ENCODE results near the gene DOP1B. TPM values are rescaled to one million over a fixed set of nuclear protein-coding genes. Genes with fewer than 3 reads are reported as not detected.

The DOP1B gene
- total and polyA plus RNA-seq, 2 of the 4 experiments (the other 2 are of a cell fraction) = 8.8 to 13.0 TPM

GRCh38 chr21:36178349-36178748 is 21.7 kb downstream of the DOP1B start:
- Histone ChIP-seq H3K4me1 (ENCODE audit: control insufficient read depth, insufficient read depth, low read length) (no peaks in the 10 kb centered on the region), H4K8ac (ENCODE audit: low read depth in 2 of 2, low read length in 2 of 2) (no peak overlapping the region), H2BK20ac (ENCODE audit: low read depth, low read length) (no peak overlapping the region), H4K5ac (ENCODE audit: low read depth, low read length) (no peak overlapping the region), H2AFZ (replicated peaks; ENCODE audit: low read length, poor library complexity) (no peak overlapping the region), H3K9ac (ENCODE audit: low read depth, low read length) (no peak overlapping the region), H4K20me1 (ENCODE audit: insufficient read depth, low read length) (no peaks in the 10 kb centered on the region; the same call in 1 of the 2 replicates), H3K36me3 (ENCODE audit: control insufficient read depth, insufficient read depth, low read length) (no peaks in the 10 kb centered on the region; the same call in 1 of the 2 replicates), H2BK15ac (ENCODE audit: low read depth, low read length) (no peak overlapping the region), H3K4me2 (ENCODE audit: low read depth, low read length) (no peak overlapping the region), H3K9me1 (ENCODE audit: insufficient read depth, low read length) (peaks cover 10% of the 10 kb centered on the region; the same call in 1 of the 2 replicates), H3K9me3 (ENCODE audit: control insufficient read depth, insufficient read depth, low read length) (peaks cover 3% of the 10 kb centered on the region; the same call in 1 of the 2 replicates), H3K23ac (ENCODE audit: low read depth, low read length) (no peak overlapping the region), H2BK5ac (ENCODE audit: low read depth, low read length, poor library complexity, severe bottlenecking) (no peak overlapping the region), H3K4ac (ENCODE audit: low read depth, low read length) (no peak overlapping the region), H3K79me1 (ENCODE audit: low read depth in 1 of 2, low read length in 2 of 2) (peaks cover 11 to 35% of the 10 kb centered on the region in 2 experiments; a peak in 3 of 4 replicates), H4K91ac (ENCODE audit: insufficient read depth, low read depth, low read length) (no peak overlapping the region), H3K4me3 (ENCODE audit: insufficient read depth, low read depth, low read length) (no peak overlapping the region), H3K14ac (replicated peaks; ENCODE audit: low read depth, low read length) (no peak overlapping the region), H3K27me3 (ENCODE audit: control insufficient read depth, insufficient read depth, low read length) (no peaks in the 10 kb centered on the region), H2BK120ac (ENCODE audit: low read depth, low read length) (no peak overlapping the region), H3K27ac (ENCODE audit: insufficient read depth, low read length) (no peak overlapping the region), H2AK9ac (replicated peaks; ENCODE audit: low read depth, low read length, poor library complexity) (no peak overlapping the region), H2AK5ac (ENCODE audit: low read depth, low read length) (no peak overlapping the region), H3K18ac (ENCODE audit: low read depth, low read length) (no peak overlapping the region), H3K56ac (ENCODE audit: extremely low read depth, insufficient read depth, low read length) (no peak overlapping the region)
- in situ Hi-C loops (cut with MboI; ENCODE audit: low sequenced_read_pairs) = no loop called here
- WGBS, 2 experiments (ENCODE audit: extremely low coverage in 2 of 2, insufficient read length in 1 of 2) = no CpG with 5 or more reads among the region's 2 CpGs
- POLR2A ChIA-PET (ENCODE audit: unreplicated experiment) = no interaction called here
- intact Hi-C loops (cut with micrococcal nuclease) = no loop called here
- CTCF ChIA-PET = no interaction called here
- TF ChIP-seq CEBPB (IDR thresholded peaks at IDR 0.05; ENCODE audit: low read depth, low read length) (no peak), CTCF (conservative IDR thresholded peaks at IDR 0.05; ENCODE audit: low read depth, low read length) (no peak), SMC3 (IDR thresholded peaks at IDR 0.05; ENCODE audit: low read depth, low read length) (no peak), RAD21 (IDR thresholded peaks at IDR 0.05; ENCODE audit: low read length) (no peak), NFE2L2 (IDR thresholded peaks at IDR 0.05; ENCODE audit: low read depth, low read length) (no peak)
- TF ChIP-seq, protein P1, sequence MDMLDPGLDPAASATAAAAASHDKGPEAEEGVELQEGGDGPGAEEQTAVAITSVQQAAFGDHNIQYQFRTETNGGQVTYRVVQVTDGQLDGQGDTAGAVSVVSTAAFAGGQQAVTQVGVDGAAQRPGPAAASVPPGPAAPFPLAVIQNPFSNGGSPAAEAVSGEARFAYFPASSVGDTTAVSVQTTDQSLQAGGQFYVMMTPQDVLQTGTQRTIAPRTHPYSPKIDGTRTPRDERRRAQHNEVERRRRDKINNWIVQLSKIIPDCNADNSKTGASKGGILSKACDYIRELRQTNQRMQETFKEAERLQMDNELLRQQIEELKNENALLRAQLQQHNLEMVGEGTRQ (IDR thresholded peaks at IDR 0.05; ENCODE audit: low read depth, low read length) = no peak
- BruUV-seq (replicated peaks) = no TSS peak
- dilution Hi-C loops (cut with HindIII; ENCODE audit: low sequenced_read_pairs, unreplicated experiment) = no loop called here
- DNase-seq (no peak), ATAC-seq (ENCODE audit: low read depth) (no peak; the same call in 1 of the 2 replicates)

Data from IMR-90 (cell line).